Duodenal mucosa (tissue), 2 donors: Measurements from ENCODE around the gene HHAT.

Experiments
- H3K27ac ChIP-seq: one replicate; pipeline ENCODE4 v1.7.0; 2013; ENCODE audit warnings: low read depth, low read length
- H3K27me3 ChIP-seq, 2 donors: one replicate each; pipeline ENCODE4 v1.7.0; 2013; ENCODE audit warnings: low read length in 2 of 2, control low read depth in 1 of 2; ENCODE audit not compliant: insufficient read depth in 2 of 2, control insufficient read depth in 1 of 2
- H3K36me3 ChIP-seq, 2 donors: one replicate each; pipeline ENCODE4 v1.7.0; 2013; ENCODE audit warnings: low read length in 2 of 2, control low read depth in 1 of 2; ENCODE audit not compliant: insufficient read depth in 2 of 2, control insufficient read depth in 1 of 2
- H3K4me1 ChIP-seq, 2 donors: one replicate each; pipeline ENCODE4 v1.7.0; 2013; ENCODE audit warnings: low read length in 2 of 2, control low read depth in 1 of 2; ENCODE audit not compliant: insufficient read depth in 2 of 2, control insufficient read depth in 1 of 2
- H3K4me3 ChIP-seq, 2 donors: one replicate each; pipeline ENCODE4 v1.7.0; 2013; ENCODE audit warnings: low read length in 2 of 2, low read depth in 1 of 2
- H3K9ac ChIP-seq, 2 donors: one replicate each; pipeline ENCODE4 v1.7.0; 2013; ENCODE audit warnings: low read length in 2 of 2, low read depth in 1 of 2
- H3K9me3 ChIP-seq, 2 donors: one replicate each; pipeline ENCODE4 v1.7.0; 2013; ENCODE audit warnings: low read length in 2 of 2, control low read depth in 1 of 2; ENCODE audit not compliant: control insufficient read depth in 1 of 2

Gene HHAT

DNA sequence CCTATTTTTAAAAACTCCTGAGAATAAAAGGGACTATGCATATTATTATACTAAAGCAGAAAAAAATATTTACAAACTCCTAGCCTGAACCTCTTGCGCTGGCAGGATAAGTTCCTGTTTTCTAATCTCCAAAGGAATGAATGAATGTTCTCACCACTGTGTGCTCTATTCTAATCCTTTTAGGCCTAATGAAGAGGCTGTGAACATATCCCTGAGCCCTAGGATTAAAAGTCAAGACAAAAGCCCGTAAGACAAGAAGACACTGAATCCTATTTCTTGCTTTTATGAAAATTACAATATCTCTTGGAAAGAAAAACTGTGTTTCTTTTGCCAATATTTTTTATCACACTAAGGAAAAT is 317.5 kb downstream of the HHAT start:
- H3K4me1 ChIP-seq: peaks cover 0 to 4% of the 10 kb centered on the region in 2 donors
- H3K4me3 ChIP-seq: no peak overlapping the region
- no peaks in the 10 kb centered on the region for H3K36me3 ChIP-seq
- no peaks in the 10 kb centered on the region for H3K27me3 ChIP-seq
- no peak overlapping the region for H3K9ac ChIP-seq
- H3K27ac ChIP-seq: no peak overlapping the region
- no peaks in the 10 kb centered on the region for H3K9me3 ChIP-seq

GRCh38 chr1:210647406-210648333 is 319.0 kb downstream of the HHAT start:
- Histone ChIP-seq H3K4me1 (peaks cover 0 to 4% of the 10 kb centered on the region in 2 donors), H3K27me3 (no peaks in the 10 kb centered on the region), H3K36me3 (no peaks in the 10 kb centered on the region), H3K4me3 (no peak overlapping the region), H3K9ac (no peak overlapping the region), H3K9me3 (no peaks in the 10 kb centered on the region), H3K27ac (no peak overlapping the region)

DNA sequence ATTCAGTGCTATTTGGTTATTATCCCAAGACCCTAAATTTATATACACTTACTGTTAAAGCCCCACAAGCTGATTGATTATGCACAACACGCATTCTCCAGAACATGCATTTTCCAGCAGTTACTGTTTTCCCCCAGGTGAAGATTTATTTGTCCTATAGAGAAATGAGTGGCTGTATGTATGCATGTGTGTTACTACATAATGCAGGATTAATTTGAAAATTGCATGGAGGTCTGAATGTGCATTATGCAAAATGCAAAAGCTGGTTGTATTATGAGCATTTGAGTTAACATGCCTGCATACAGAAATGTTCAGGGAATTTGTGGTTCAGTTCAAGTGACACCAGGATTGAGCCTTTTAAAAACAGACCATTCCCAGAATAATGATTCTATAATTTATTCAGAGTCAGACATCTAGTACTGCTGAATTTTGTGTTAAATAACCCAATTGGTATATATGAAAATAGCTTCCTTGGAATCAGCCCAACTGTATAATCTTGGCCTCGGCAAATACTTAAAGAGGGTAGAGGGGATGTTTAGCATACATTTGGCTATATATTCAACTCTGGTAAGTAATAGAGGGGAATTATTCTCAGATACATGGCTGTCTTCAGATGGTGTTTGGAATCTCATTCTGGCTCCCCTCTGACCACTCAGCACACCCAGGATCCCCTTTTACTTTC is 320.0 kb downstream of the HHAT start:
- H3K27ac ChIP-seq: no peak overlapping the region
- H3K9me3 ChIP-seq: peaks cover 0 to 2% of the 10 kb centered on the region in 2 donors
- H3K27me3 ChIP-seq: no peaks in the 10 kb centered on the region
- no peak overlapping the region for H3K9ac ChIP-seq
- H3K36me3 ChIP-seq: no peaks in the 10 kb centered on the region
- H3K4me3 ChIP-seq: no peak overlapping the region
- peaks cover 0 to 4% of the 10 kb centered on the region in 2 donors for H3K4me1 ChIP-seq

DNA sequence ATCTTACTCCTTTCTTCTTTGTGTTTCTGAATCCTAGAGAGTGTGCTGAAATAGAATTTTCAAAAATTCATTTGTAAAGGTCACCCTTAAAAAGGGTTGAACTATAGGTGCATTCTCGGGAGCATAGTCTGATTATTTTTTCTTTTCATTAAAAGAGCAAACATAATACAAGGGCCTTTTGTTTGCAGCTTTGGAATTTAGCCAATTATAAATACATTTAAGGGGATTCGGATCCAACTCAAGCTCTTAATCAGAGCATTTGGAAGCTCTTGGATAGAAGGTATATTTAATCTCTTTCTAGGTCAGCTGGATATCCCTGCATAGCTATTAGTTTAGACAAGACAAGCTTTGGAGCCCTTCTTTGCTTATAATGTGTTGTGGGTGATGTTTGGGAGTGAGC is 321.7 kb downstream of the HHAT start:
- H3K4me3 ChIP-seq: no peak overlapping the region

GRCh38 chr1:210652329-210652954 is 323.7 kb downstream of the HHAT start:
- Histone ChIP-seq H3K9me3 (peaks cover 0 to 5% of the 10 kb centered on the region in 2 donors), H3K4me3 (no peak overlapping the region), H3K27me3 (no peaks in the 10 kb centered on the region), H3K4me1 (no peaks in the 10 kb centered on the region), H3K9ac (no peak overlapping the region), H3K36me3 (no peaks in the 10 kb centered on the region), H3K27ac (no peak overlapping the region)

More for the DNA sequence above, 321.7 kb downstream of the HHAT start:
- Histone ChIP-seq H3K27ac (no peak overlapping the region), H3K36me3 (no peaks in the 10 kb centered on the region), H3K9ac (no peak overlapping the region), H3K9me3 (peaks cover 0 to 5% of the 10 kb centered on the region in 2 donors), H3K4me1 (peaks cover 0 to 4% of the 10 kb centered on the region in 2 donors), H3K27me3 (no peaks in the 10 kb centered on the region)

- H3K9me3 ChIP-seq: peaks cover 0 to 5% of the 10 kb centered on the region in 2 donors
- no peak overlapping the region for H3K9ac ChIP-seq
- H3K4me3 ChIP-seq: no peak overlapping the region
- no peak overlapping the region for H3K27ac ChIP-seq
- H3K36me3 ChIP-seq: no peaks in the 10 kb centered on the region
- no peaks in the 10 kb centered on the region for H3K4me1 ChIP-seq
- no peaks in the 10 kb centered on the region for H3K27me3 ChIP-seq
These were observed 325.1 kb downstream of the HHAT start for GRCh38 chr1:210653771-210654170.

DNA sequence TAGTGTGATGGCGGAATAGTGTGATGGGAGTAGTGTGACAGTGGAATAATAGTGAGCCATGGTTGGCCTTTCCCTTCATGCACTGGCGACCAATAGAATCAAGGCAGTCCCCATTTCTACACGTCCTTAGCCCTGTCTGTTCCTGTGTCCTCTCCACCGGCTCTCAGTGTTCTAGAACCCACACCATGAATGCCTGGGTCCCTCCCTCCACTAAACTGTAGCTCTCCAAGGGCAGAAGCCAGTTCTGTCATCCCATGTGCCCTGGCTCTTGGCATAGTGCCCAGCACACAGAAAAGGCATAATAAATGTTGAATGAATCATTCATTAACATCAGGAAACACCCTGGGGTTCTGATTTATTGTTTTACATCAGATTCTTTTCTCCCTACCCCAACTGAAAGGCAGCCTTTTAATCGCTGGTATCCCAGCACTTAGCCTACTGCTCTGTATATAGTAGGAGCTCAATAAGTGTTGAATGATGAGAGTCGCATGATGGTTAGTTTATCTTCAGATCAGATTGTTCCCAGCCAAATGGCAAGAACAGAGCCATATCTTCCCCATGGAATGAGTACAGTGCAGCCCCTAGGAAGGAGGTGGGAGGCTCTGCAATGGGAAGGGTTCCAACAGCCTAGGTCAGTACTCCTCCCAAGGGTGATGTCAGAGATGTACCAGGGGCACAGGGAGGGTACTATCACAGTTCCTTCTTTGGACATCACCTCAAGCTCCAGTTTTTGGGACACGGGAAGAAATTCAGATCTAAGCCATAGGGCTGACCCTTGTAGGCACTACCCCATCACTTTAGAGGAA is 325.7 kb downstream of the HHAT start:
- Histone ChIP-seq H3K9ac (no peak overlapping the region), H3K27me3 (no peaks in the 10 kb centered on the region), H3K9me3 (peaks cover 0 to 5% of the 10 kb centered on the region in 2 donors), H3K36me3 (no peaks in the 10 kb centered on the region), H3K4me3 (no peak overlapping the region), H3K4me1 (no peaks in the 10 kb centered on the region), H3K27ac (no peak overlapping the region)

- Histone ChIP-seq H3K4me1 (no peaks in the 10 kb centered on the region), H3K36me3 (no peaks in the 10 kb centered on the region), H3K9ac (no peak overlapping the region), H3K4me3 (no peak overlapping the region), H3K9me3 (peaks cover 0 to 5% of the 10 kb centered on the region in 2 donors), H3K27me3 (no peaks in the 10 kb centered on the region), H3K27ac (no peak overlapping the region)
These were observed 326.8 kb downstream of the HHAT start for GRCh38 chr1:210655511-210655910.

GRCh38 chr1:210657806-210658205 is 329.1 kb downstream of the HHAT start:
- H3K9ac ChIP-seq: no peak overlapping the region
- H3K27ac ChIP-seq: no peak overlapping the region
- no peaks in the 10 kb centered on the region for H3K4me1 ChIP-seq
- no peaks in the 10 kb centered on the region for H3K36me3 ChIP-seq
- H3K9me3 ChIP-seq: peaks cover 0 to 5% of the 10 kb centered on the region in 2 donors
- no peaks in the 10 kb centered on the region for H3K27me3 ChIP-seq
- no peak overlapping the region for H3K4me3 ChIP-seq
